ENCODE measurements around the gene CCDC177.

Gene CCDC177

DNA sequence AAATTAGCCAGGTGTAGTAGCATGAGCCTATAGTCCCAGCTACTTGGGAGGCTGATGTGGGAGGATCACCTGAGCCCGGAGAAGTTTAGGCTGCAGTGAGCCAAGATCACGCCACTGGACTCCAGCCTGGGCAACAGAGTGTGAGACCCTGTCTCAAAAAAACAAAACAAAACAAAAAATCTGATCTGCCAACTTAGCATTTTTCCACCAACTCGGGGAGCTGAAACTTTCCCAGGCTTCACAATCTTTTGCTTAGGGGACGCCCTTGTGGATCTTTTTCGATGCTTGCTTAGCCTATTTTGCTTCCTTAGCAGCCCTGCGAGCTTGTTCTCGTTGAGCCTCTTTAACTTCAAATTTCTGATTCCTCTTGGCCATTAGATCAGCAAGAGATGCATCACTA is 13.8 kb downstream of the CCDC177 start:
- no peak for DNase-seq

DNA sequence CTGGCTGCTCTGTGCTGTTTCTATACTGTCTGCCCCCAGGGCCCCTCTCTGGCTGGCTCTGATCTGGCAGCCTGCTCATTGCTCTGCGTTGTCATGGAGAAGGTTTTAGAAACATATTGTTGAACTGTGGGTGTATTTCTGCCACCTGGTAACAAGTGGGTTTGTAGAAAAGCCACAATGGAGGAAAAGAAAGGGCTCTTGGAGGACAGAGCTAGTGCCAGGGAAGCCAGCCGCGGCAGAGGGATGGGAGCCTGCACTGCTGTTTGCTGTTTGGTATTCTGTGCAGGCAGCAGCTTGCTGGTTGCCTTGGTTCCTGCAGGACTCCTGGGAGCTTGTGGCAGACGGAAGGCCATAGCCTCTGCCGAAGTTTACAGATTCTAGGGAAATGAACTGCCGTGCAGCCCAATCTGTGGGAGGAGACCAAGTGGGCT is 15.1 kb downstream of the CCDC177 start:
- no peak for DNase-seq

DNA sequence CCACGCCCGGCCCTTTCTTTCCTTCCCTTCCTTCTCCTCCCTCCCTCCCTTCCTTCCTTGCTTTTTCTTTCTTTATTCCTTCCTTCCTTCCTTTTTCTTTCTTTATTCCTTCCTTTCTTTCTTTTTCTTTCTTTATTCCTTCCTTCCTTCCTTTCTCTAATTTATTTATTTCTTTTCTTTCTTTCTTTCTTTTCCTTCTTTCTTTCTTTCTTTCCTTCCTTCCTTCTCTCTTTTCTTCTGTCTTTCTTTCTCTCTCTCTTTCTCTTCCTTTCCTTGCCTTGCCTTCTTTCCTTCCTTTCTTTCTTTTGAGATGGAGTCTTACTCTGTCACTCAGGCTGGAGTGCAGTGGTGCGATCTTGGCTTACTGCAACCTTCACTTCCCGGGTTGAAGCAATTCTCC is 15.9 kb downstream of the CCDC177 start:
- DNase-seq: no peak

DNA sequence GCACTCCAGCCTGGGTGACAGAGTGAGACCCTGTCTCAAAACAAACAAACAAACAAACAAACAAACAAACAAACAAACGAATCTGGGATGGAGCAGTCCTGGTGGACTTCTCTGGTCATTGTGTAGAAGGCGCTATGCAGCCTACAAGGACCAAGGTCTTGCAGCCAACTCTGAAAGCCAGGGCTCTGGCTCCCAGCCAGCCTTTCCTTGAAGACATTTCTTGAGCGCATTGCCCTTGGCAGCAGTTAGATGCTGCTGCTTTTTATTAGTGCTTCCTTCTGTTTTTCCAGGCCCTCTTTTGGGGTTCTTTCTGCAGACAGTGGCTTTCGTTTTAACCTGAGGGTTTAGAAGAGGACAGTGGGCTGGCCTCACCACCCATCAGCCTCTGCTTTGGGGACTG is 20.2 kb downstream of the CCDC177 start:
- no peak for DNase-seq

DNA sequence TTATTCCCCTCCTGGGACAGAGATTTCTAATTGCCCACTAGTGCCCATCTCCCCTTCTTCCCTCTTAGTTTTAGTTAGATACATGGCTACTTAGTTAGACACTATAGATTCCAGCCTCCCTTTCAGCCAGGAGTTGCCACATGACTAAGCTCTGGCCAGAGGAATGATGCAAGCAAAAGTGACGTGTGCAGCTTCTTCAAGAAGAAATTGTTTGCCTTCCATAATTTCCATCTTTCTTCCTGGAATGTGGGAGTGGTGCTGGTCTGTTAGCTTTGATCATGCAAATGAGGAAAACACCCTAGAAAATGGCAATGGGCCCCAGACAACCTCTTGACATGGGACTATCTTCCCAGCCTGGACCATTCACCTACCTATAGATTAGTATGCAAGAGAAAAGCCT is 21.4 kb downstream of the CCDC177 start:
- DNase-seq: no peak

DNA sequence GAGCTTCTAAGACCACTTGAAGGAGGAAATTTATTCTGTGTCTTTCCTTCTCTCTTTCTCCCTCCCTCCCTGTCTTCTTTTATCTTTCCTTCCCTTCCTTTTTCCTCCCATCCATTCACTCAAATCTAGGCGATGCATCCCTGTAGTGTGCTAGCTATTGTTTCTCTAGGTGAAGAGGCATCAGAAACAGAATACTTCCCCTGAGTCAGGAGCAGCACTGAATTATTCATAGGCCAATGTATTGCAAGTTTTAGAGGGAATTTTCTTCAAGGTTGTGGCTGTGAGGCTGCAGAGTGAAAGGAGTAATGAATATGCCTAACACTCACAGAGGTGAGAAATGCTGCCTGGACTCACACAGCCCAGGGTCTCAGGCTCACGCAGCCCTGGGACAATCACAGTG is 23.2 kb downstream of the CCDC177 start:
- no peak for DNase-seq

DNA sequence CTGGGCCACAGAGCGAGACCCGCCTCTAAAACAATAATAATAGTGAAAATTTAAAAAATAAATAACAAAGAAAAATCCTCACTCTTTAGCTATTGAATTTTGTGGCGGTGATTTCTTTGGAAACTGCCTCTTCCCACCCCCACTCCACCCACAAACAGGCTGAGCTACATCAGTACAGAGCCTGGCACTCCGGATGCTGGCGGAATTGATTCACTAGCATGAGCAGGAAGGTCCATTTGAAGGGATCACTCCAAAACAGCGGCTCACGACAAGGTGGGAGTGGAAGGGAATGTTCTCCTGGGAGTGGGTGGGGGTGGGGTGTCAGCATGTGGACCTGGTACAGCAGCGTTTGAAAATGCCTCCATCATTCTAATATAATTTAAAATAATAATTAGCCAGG is 26.1 kb downstream of the CCDC177 start:
- DNase-seq: no peak

DNA sequence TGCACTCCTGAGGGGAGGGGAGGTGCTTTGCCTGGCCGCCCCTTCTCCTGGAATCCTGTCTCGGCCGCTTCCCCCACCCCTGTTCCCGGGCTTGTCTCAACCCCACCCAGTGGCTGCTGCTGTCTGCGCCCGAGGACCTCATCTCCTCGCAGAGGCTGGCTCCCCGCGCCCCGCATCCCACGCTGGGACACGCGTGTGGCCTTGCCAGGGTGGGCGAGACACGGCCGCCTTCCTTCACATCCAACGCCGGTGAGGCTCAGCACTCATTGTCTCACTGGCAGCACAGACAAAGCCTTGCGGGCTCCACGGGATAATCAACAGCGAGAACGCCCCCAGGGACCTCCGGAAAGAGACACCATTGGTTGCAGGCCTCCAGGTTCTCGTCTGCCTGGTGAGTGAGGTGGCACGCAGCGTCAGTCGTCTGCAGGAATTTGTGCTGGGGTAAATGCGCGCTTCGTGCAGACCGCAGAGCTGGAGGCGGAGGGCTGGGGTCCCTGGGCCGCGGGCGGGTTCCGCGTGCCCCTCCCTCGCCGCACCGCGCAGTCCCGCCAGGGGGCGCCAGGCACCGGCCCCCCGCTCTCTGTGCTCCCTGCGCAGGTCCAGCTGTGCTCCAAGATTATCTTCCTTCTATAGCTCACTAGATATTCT is 26.8 kb downstream of the CCDC177 start:
- DNase-seq: no peak

DNA sequence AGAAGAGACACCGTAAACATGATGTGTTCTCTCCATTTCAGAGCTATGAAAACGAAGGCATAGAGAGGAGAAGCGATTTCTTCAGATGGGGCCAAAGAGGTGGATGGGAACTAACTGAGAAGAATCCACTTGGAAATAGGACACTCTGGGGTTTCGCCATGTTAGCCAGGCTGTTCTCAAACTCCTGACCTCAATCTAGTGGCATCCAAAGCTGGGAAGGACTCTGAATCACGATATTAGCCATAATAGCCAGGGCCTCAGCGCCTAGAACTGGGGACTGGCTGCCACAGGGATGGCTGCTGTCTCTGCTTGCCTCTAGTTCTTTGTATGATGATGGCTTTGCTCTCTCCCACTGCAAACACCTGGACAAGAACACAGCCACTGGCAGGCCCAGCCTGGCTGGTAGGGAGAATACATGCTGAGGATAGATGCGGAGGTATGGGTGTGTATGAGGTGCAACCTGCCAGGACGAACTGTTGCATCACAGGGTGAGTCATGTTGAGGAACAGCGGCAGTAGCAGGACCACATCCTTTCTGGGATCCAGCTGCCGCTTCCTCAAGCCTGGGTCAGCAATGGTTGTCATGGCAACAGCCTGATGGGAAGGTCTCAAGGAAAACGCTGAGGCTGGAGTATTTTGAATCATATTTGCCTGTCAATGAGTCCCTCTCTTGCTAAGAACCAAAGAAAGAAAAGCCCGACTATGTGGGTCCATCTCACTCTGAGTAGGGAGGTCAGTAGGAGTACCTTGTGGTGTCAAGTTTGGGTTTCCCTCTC is 31.1 kb downstream of the CCDC177 start:
- no peak for DNase-seq

DNA sequence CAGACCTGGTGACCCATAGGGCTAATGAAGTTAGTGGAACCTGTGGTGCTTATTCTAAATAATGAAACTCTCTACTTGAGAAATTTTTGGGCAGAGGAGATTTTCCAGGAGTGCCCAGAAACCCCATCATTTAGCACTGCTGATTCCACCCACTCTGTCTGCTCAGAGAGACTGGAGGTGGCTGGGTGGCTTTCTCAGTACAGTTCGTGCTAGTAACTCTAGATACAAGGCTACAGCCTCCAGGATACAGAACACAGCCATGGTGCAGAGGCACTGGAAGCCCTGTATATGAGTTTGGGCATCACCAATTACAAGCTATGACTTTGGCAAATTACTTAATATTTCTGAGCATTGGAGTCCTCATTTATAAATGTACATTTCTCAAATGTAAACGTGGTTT is 32.4 kb downstream of the CCDC177 start:
- no peak for DNase-seq

DNA sequence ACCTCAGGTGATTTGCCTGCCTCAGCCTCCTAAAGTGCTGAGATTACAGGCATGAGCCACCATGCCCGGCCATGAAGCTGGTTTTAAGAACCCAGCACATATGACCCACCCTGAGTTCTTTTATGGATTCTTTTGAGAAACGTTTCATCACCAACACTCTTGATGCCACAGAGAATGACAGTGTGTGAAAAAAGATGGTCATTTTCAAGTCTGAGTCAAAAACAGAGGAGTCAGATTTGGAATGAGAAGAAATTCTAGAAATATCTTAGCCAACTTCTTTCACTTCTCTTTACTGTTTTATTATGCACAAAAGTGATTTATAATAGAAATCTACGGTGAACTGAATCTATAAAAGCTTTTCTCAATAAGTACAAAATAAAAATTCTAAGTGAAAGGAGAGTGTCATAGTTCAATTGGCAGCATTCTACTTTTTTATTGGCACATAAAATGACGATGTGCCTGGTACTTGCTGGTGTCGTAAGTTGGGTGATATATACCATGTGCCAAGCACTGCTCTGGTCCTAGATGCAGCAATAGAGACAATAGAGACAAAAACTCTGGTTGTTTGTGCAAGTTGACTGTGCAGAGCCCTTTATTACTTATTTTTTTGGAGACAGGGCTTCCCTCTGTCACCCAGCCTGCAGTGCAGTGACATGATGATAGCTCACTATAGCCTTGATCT is 33.9 kb downstream of the CCDC177 start:
- no peak for DNase-seq

DNA sequence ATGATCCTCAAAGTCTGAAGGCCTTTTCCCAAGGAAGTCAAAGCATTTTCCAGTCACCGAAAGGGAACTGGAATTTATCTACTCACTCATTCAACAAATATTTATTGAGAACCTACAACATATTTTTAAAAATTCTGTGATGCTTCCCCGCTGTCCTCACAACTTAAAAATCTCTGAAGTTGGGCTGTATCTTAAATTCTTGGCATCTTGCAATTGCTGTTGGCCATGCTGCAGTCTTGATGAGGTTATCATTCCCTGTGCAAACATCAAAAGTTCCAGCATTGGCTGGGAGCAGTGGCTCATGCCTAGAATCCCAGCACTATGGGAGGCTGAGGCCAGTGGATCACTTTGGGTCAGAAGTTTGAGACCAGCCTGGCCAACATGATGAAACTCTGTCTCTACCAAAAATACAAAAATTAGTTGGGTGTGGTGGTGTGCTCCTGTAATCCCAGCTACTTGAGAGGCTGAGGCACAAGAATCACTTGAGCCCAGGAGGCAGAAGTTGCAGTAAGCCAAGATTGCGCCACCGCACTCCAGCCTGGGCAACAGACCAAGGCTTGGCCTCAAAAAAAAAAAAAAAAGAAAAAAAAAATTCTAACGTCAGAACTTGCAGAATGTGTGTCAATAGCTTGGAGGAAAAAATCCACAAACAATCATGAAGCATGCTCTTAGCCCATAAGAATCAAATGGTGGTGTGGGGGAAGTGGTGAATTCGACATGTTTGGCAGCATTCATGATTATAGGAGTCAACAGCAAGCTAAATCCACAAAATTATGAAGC is 34.9 kb downstream of the CCDC177 start:
- no peak for DNase-seq

DNA sequence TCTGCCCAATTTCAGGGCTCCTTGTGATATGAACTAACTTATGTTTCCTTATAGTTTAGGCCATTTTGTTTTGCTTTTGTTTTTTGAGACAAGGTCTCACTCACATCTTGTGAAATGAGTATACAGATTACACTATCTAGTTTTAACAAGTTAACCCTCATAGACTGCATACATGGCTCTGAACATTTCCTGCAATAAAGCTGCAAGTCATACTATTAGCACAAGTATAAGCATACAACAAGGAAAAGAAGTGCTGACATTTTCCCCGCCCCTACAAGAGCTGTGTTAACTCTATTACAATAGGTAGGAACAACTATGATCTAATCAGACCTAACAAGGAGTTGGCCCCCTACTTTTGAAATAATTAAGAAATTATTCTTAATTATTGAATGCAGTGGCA is 35.9 kb downstream of the CCDC177 start:
- DNase-seq: no peak

DNA sequence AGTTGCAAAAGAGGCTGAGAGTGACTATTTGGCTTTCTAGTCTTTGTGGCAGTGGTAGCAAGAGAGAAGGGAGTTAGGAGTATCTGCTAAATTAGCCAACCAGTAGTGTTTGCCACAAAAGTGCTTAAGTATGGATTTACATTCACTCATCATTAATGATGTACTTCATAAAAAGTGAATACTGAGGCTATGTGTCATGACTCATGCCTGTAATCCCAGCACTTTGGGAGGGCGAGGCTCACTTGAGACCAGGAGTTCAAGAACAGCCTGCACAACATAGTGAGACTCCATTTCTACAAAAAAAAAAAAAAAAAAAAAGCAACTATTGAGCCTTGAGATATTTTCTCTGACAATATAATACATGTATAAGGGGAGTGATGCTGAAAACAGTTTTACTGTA is 36.8 kb downstream of the CCDC177 start:
- DNase-seq: no peak

DNA sequence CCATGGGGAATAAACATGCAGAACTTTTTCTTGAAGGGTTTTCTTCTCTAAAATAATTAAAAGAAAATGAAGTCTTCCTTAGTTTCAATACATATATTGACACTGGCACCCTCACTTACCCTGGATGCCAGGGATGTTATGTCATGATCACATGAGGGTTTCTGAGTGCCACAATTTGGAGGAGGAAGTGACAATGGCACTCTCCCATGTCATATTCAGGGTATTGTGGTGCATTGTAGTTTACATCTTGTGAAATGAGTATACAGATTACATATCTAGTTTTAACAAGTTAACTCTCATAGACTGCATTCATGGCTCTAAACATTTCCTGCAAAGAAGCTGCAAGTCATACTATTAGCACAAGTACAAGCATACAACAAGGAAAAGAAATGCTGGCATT is 37.7 kb downstream of the CCDC177 start:
- DNase-seq: no peak

DNA sequence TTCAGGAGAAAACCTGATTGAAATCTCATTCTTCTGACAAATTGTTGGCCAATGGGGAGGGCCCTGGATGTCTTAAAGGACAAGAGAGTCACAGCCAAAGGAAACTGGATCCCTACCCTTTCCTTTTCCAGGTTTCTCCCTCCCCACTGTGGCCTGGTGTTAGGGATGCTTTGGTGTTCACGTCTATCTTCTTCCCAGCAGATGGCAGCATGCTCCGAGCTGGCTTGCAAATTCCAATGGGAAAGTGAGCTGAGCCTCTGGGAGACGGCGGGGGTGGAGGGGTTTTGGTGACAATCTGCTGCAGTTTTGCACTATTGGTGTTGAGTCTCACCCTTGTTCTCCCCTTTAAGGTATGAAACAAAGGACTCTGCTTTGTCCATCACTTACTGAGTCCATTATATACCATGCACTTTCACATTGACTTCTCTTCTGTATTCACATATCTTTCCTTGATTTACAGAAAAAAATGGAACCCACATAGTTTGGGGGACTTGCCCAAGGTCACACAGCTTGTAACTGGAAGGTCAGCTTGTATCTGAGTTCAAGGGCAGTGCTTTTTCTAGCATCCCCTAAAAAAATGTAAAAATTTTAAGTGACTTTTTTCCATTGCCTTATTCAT is 39.3 kb downstream of the CCDC177 start:
- DNase-seq: no peak

DNA sequence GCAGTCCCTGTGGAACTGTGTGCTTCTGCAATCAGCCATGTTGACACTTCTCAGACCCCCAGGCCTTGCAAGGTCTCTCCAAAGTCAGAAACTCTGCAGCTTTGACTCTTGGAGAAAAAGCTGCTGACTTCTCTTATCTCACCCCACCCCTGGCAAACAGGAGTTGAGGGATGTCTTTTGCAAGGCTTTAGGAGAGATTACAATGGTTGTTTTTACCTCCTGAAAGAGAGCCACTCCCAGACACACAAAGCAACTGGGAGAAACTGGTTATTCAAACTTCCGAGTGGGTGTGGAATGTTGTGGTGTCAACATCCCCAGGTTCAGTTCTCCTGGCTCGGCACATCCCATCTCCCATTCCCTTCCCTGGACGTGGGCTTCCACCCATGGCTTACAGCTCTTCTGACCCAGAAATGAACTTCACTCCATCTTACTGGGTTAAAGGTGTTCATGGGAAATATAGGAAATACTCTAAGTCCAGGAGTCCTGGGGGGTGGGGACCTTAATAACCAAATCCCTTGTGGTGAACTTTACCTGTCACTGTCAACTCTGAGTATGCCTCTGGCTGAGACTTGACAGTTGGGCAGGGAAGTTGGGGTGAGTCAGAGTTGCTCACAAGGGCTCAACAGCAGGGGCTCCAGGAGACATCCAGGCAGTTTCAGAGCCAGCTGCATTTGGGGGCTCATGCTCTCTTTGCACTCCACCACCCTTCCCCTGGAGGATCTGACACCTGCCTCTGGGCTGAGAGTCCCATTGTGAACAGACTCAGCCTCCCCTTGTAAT is 41.9 kb downstream of the CCDC177 start:
- DNase-seq: no peak

DNA sequence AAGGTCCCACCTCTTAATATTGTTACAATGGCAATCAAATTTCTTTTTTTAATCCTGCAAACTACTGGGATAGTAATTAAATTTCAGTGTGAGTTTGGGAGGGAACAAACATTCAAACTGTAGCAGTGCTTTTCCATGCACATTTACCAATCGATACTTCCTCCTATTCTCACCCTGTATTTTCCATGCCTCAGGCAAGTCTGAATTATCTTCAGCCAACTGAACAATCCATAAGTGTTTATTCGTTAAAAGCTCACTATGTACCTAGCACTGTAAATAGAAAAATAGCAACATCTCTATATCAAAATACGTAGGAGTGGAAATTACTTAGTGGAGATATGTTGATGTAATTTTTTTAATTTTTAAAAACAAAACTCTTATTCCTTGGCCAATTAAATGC is 43.5 kb downstream of the CCDC177 start:
- no peak for DNase-seq

DNA sequence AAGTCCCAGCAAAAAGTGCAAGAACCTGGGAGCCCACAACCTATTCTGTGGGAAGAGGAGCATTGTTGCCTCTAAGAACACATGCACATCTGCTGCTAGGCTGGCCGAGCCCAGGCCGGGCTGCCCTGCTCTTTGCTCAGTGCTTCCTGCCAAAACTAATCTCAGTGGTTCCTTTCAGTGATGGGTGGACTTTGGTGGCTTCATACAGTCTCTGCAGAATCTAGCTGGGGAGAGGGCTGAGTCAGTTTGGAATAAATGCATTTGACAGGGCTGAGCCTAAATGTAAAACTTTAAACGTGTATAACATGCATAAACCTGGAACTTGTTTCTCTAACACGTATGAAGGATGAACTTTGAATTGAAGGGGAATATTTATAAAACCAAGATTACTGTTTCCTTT is 44.6 kb downstream of the CCDC177 start:
- DNase-seq: no peak

DNA sequence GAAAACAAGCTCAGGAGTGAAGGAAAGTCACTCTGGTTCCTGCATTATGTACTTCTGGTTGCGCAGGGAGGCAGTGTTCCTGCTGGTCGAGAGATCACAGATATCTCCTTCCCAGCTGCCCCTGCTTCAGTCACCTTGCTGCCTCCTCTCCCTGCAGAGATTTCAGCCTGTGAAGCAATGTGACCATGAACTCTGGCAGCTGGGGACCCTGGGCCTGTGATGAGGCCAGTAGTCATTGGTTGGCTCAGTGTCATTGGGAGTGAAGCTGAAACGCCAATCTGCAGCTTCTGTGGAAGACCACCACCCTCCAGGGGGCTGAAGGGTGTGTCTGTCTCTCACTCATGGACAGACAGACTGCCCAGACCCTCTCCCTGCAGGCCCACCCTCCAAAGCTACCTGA is 45.1 kb downstream of the CCDC177 start:
- DNase-seq: no peak

DNA sequence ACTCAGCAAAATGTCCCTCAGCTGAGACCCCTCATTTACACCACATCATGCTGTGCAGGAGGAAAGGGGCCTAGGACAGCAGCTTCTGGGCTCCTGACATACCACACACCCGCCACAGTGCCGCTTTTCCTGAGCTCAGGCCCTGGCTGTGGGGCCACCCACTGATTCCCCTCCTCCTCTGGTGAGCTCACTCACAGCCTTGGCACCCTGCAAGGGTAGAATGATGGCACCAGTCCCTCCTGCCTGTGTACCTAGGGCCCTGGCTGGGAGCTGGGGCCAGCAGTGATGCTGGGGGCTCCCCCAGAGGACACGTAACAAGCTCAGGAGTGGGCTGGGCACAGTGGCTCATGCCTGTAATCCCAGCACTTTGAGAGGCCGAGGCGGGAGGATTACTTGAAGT is 45.7 kb downstream of the CCDC177 start:
- no peak for DNase-seq

DNA sequence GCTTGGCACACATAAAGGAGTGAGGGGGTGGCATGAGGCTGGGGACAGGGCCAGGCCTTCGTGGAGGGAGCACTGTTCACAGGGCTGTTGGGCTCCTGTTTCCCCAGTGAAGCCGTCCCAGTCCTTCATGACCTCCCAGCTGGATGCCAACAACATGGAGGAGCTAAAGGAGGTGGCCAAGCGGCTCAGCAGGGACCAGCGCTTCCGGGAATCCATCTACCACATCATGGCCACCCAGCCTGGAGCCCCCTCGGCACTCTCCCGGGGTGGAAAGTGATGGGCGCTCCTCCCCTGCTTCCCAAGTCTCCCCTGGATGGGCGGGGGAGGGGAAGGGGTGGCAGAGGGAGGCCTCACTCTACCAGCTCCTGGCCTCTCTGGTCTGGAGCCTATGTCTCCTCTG is 46.5 kb downstream of the CCDC177 start:
- DNase-seq: no peak
